GM12878 (cell line): ENCODE results near the gene CREBZF. TPM values are rescaled to one million over a fixed set of nuclear protein-coding genes. Genes with fewer than 3 reads are reported as not detected.

Experiments used
- ATF7 ChIP-seq: fragments of 450-650 bp; IDR thresholded peaks from 2 replicates; pipeline ENCODE4 v1.6.1; 2016; ENCODE audit warnings: low read depth, mild to moderate bottlenecking
- CBX5 ChIP-seq: sonication (generic); IDR thresholded peaks from 2 replicates; pipeline ENCODE4 v1.6.1; 2016; ENCODE audit warnings: low read depth, moderate library complexity, mild to moderate bottlenecking, inconsistent platforms
- EGR1 ChIP-seq, 2 experiments: IDR thresholded peaks; 1 replicate in 1 of 2; 2 replicates in 1 of 2; pipeline ENCODE4 v1.6.1; 2011 to 2012; ENCODE audit warnings: low read depth in 2 of 2, low read length in 2 of 2, borderline replicate concordance in 1 of 2, mild to moderate bottlenecking in 1 of 2, moderate library complexity in 1 of 2
- HDAC6 ChIP-seq: fragments of 200-600 bp; sonication (generic); IDR thresholded peaks from one replicate; pipeline ENCODE4 v1.8.0; 2017; ENCODE audit warnings: antibody characterized with exemption; ENCODE audit not compliant: unreplicated experiment
- MEF2B ChIP-seq: fragments of 450-650 bp; IDR thresholded peaks from 2 replicates; pipeline ENCODE4 v1.6.1; 2018; ENCODE audit warnings: mild to moderate bottlenecking, moderate library complexity; ENCODE audit not compliant: partially characterized antibody, poor library complexity, severe bottlenecking
- MLLT1 ChIP-seq: fragments of 450-650 bp; IDR thresholded peaks from 2 replicates; pipeline ENCODE4 v1.6.1; 2016; ENCODE audit warnings: mild to moderate bottlenecking
- MXI1 ChIP-seq: fragments of 150-350 bp; IDR thresholded peaks from 2 replicates; pipeline ENCODE4 v1.6.1; 2011; ENCODE audit warnings: low read depth, mild to moderate bottlenecking, inconsistent platforms, low read length, improper control_type of control experiment
- NFIC ChIP-seq: IDR thresholded peaks from 2 replicates; pipeline ENCODE4 v1.6.1; 2012; ENCODE audit warnings: low read depth, mild to moderate bottlenecking, inconsistent platforms, low read length, moderate library complexity
- PAX5 ChIP-seq: IDR thresholded peaks from 2 replicates; pipeline ENCODE4 v1.6.1; 2011; ENCODE audit warnings: low read depth, low read length, borderline replicate concordance
- PKNOX1 ChIP-seq: fragments of 450-650 bp; IDR thresholded peaks from 2 replicates; pipeline ENCODE4 v1.6.1; 2016; ENCODE audit warnings: mild to moderate bottlenecking
- POLR2AphosphoS5 ChIP-seq: IDR thresholded peaks from 2 replicates; pipeline ENCODE4 v1.6.1; 2011; ENCODE audit warnings: mild to moderate bottlenecking, low read length, inconsistent platforms
- RCOR1 ChIP-seq: conservative IDR thresholded peaks from 2 replicates; pipeline ENCODE4 v1.6.1; 2012; ENCODE audit warnings: low read depth, low read length, improper control_type of control experiment
- RUNX3 ChIP-seq: IDR thresholded peaks from 2 replicates; pipeline ENCODE4 v1.6.1; 2012; ENCODE audit warnings: low read length, inconsistent platforms
- SP1 ChIP-seq: IDR thresholded peaks from one replicate; pipeline ENCODE4 v1.6.1; 2011; ENCODE audit warnings: low read depth, low read length
- SREBF1 ChIP-seq: IDR thresholded peaks from 2 replicates; pipeline ENCODE4 v1.6.1; 2012; ENCODE audit warnings: mild to moderate bottlenecking, low read length
- polyA plus RNA-seq, 11 experiments: library from polyadenylated mRNA; depleted of rRNA in 4 of 11; unstranded in 6 of 11; stranded (reverse) in 5 of 11; fragments of >200 nt; fragmentation: Nextera tagmentation in 4 of 11; fragmentation: Illumina TruSeq in 1 of 11; extraction: Ambion mirVana in 4 of 11; extraction: Trizol in 1 of 11; gene quantifications; 1 replicate in 1 of 11; 2 replicates in 10 of 11; pipeline versions ENCODE4 v1.2.1 to v1.2.3, GENCODE V29; 2011 to 2016; ENCODE audit warnings: inconsistent platforms in 2 of 11, missing spikeins in 2 of 11, low read depth in 1 of 11
- total RNA-seq, 4 experiments: library from RNA; depleted of rRNA in 3 of 4; stranded (reverse); fragments of >200 nt in 3 of 4; fragmentation: Illumina TruSeq in 1 of 4; extraction: Trizol in 1 of 4; gene quantifications; 2 replicates each; pipeline versions ENCODE4 v1.2.1 to v1.2.3, GENCODE V29; 2013 to 2021
- TF ChIP-seq, protein P1 (sequence below): fragments of 450-650 bp; IDR thresholded peaks from 2 replicates; pipeline ENCODE4 v1.6.1; 2016; ENCODE audit warnings: mild to moderate bottlenecking, moderate library complexity, borderline replicate concordance
- TF ChIP-seq, protein P2 (sequence below): IDR thresholded peaks from 2 replicates; pipeline ENCODE4 v1.6.1; 2012; ENCODE audit warnings: low read depth, low read length, improper control_type of control experiment
- TF ChIP-seq, protein P3 (sequence below): IDR thresholded peaks from 2 replicates; pipeline ENCODE4 v1.6.1; 2012; ENCODE audit warnings: low read depth, low read length, improper control_type of control experiment

CREBZF gene
- total and polyA plus RNA-seq, 10 of the 15 experiments (the other 5 are each of a cell fraction or from before 2014, with no cell fraction given) = 11.1 to 51.2 (median 34.1) TPM

DNA sequence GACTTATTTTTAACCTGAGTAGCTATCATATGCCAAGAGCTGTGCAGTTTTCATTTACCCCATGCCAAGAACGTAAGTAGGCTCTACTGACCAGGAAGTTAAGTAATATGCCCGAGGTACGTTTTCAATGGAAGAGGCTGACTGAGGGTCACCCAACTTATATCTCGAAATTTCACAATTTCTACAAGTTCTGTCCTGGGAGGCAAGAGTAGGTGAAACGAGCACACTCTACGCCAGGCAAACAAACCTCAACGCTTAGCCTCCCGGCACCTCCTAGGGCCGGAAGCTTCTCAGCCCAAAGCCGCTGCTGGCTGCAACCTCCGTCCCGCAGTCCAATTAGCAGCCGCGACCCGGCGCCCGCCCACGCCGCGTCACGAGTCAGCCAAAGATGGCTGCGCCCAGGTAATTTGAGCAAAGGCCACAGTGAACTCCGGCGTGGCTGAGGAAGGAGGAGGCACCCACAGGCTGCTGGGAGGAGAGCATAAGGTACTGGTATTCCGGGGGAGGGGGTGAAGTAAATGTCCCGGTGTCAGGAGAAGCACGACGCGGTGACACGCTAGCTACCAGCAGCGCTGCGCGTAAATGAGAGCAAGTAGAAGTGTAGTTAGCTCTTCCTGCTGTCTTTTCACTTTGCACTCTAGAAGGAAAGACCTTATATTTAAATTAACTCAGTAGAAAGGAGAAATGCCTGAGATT is 17.2 kb downstream of the CREBZF start, which contains the start of gene TMEM126A (continued):
- TF ChIP-seq, protein P1, sequence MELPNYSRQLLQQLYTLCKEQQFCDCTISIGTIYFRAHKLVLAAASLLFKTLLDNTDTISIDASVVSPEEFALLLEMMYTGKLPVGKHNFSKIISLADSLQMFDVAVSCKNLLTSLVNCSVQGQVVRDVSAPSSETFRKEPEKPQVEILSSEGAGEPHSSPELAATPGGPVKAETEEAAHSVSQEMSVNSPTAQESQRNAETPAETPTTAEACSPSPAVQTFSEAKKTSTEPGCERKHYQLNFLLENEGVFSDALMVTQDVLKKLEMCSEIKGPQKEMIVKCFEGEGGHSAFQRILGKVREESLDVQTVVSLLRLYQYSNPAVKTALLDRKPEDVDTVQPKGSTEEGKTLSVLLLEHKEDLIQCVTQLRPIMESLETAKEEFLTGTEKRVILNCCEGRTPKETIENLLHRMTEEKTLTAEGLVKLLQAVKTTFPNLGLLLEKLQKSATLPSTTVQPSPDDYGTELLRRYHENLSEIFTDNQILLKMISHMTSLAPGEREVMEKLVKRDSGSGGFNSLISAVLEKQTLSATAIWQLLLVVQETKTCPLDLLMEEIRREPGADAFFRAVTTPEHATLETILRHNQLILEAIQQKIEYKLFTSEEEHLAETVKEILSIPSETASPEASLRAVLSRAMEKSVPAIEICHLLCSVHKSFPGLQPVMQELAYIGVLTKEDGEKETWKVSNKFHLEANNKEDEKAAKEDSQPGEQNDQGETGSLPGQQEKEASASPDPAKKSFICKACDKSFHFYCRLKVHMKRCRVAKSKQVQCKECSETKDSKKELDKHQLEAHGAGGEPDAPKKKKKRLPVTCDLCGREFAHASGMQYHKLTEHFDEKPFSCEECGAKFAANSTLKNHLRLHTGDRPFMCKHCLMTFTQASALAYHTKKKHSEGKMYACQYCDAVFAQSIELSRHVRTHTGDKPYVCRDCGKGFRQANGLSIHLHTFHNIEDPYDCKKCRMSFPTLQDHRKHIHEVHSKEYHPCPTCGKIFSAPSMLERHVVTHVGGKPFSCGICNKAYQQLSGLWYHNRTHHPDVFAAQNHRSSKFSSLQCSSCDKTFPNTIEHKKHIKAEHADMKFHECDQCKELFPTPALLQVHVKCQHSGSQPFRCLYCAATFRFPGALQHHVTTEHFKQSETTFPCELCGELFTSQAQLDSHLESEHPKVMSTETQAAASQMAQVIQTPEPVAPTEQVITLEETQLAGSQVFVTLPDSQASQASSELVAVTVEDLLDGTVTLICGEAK = peak; percentile 71; the same call in 1 of the 2 replicates
- TF ChIP-seq PAX5 = no peak
- peak; percentile 13; the same call in 1 of the 2 replicates for TF ChIP-seq PKNOX1
- 0 out of 2 replicates have a peak, but pooled peaks have one; percentile 16 for TF ChIP-seq SREBF1
- no peak for TF ChIP-seq RCOR1
- TF ChIP-seq, protein P2, sequence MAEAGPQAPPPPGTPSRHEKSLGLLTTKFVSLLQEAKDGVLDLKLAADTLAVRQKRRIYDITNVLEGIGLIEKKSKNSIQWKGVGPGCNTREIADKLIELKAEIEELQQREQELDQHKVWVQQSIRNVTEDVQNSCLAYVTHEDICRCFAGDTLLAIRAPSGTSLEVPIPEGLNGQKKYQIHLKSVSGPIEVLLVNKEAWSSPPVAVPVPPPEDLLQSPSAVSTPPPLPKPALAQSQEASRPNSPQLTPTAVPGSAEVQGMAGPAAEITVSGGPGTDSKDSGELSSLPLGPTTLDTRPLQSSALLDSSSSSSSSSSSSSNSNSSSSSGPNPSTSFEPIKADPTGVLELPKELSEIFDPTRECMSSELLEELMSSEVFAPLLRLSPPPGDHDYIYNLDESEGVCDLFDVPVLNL = no peak
- peak; percentile 57; the same call in 1 of the 2 replicates for TF ChIP-seq CBX5
- TF ChIP-seq MLLT1 = peak; percentile 81
- peak; percentile 38; the same call in 1 of the 2 replicates for TF ChIP-seq NFIC
- TF ChIP-seq POLR2AphosphoS5 = peak; percentile 95
- TF ChIP-seq MEF2B = no peak
- peak; percentile 91 for TF ChIP-seq MXI1
- TF ChIP-seq, protein P3, sequence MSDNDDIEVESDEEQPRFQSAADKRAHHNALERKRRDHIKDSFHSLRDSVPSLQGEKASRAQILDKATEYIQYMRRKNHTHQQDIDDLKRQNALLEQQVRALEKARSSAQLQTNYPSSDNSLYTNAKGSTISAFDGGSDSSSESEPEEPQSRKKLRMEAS = peak; percentile 72; the same call in 1 of the 2 replicates
- TF ChIP-seq RUNX3 = peak; percentile 65
- peak; percentile 71 for TF ChIP-seq SP1
- peak; percentile 55 for TF ChIP-seq HDAC6
- TF ChIP-seq ATF7 = 0 out of 2 replicates have a peak, but pooled peaks have one; percentile 27
- TF ChIP-seq EGR1 (IDR thresholded peaks at IDR 0.05; ENCODE audit: borderline replicate concordance in 1 of 2, low read depth in 2 of 2, low read length in 2 of 2) = peak in 1 of 2 experiments; percentile 89; a peak in 2 of 3 replicates
